A549 treated with Mapracorat at 1 μM for 4 hours (cell line): Measurements from ENCODE around the gene IGFBP2. TPM values are rescaled to one million over a fixed set of nuclear protein-coding genes. Genes with fewer than 3 reads are reported as not detected.

Source experiments
- total RNA-seq: library from RNA; stranded (reverse); fragments of 200-300 nt; extraction: Qiagen RNA extraction; gene quantifications from 5 replicates; pipeline ENCODE4 v1.2.3, GENCODE V29; 2022

IGFBP2 gene, protein sequence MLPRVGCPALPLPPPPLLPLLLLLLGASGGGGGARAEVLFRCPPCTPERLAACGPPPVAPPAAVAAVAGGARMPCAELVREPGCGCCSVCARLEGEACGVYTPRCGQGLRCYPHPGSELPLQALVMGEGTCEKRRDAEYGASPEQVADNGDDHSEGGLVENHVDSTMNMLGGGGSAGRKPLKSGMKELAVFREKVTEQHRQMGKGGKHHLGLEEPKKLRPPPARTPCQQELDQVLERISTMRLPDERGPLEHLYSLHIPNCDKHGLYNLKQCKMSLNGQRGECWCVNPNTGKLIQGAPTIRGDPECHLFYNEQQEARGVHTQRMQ
- 66.0 to 94.9 TPM (median 90.1 TPM) in 5 replicates for total RNA-seq

GRCh38 chr2:216632952-216633615 is at the start of gene IGFBP2:
Gene IGFBP2, plus strand, starts transcription at chr2:216633420. Its CDS starts 104 bp downstream, at chr2:216633524.

GRCh38 chr2:216695401-216695821 is 62.2 kb downstream of the IGFBP2 start, which contains the start of gene IGFBP5:
Gene IGFBP5, minus strand, starts transcription at chr2:216695549. Its CDS starts 774 bp downstream, at chr2:216694775.

Other genes with a start within 250 kb of the IGFBP2 start
- 13.2 to 15.3 TPM (median 14.4 TPM) in 5 replicates for gene SMARCAL1, start 220.9 kb upstream of the IGFBP2 start, total RNA-seq
- gene RPL37A, start 134.6 kb upstream of the IGFBP2 start, total RNA-seq: 4,919 to 5,349 TPM (median 4,978 TPM) in 5 replicates
- 0.08 to 0.25 TPM (median 0.20 TPM) in 5 replicates for gene IGFBP5, start 62.1 kb downstream of the IGFBP2 start, total RNA-seq
- gene TNP1, start 226.6 kb downstream of the IGFBP2 start, total RNA-seq: not detected in 5 replicates